H1 (cell line): ENCODE results near the gene CRYBB1. TPM values are rescaled to one million over a fixed set of nuclear protein-coding genes. Genes with fewer than 3 reads are reported as not detected.

Experiments used
- CTCF ChIA-PET: fragments of 300-600 bp; sonication (Branson Sonifier 250); formaldehyde crosslinking; loops from one replicate; lab custom pipeline; 2021; ENCODE audit not compliant: partially characterized antibody; lab: Charles Lee
- POLR2A ChIA-PET: fragments of 300-600 bp; sonication (Branson Sonifier 250); formaldehyde crosslinking; loops from one replicate; lab custom pipeline; 2021; ENCODE audit warnings: inconsistent platforms; ENCODE audit not compliant: partially characterized antibody; lab: Charles Lee
- DNase-seq, 2 experiments: peaks; one replicate each; pipeline versions ENCODE4 v3.0.0 to v3.0.0-alpha.2; 2010 to 2022; ENCODE audit warnings: low spot score in 2 of 2, low read depth in 1 of 2, mixed read lengths in 1 of 2
- FAIRE-seq: peaks from 2 replicates; lab custom pipeline; 2011; peaks lifted over from hg19 to GRCh38; lab: Jason Lieb, UNC
- H2AFZ ChIP-seq: 2 replicates; pipeline ENCODE4 v1.8.1; 2012; ENCODE audit warnings: low read length, inconsistent platforms
- H2AK5ac ChIP-seq: 2 replicates; pipeline ENCODE4 v1.6.1; 2013; ENCODE audit warnings: low read depth, low read length
- H2BK120ac ChIP-seq: replicated peaks from 2 replicates; pipeline ENCODE3; 2013; ENCODE audit warnings: low read depth, low read length, inconsistent platforms
- H2BK12ac ChIP-seq: 2 replicates; pipeline ENCODE4 v1.6.1; 2013; ENCODE audit warnings: low read depth, low read length
- H2BK15ac ChIP-seq: 2 replicates; pipeline ENCODE4 v1.6.1; 2013; ENCODE audit warnings: low read length
- H2BK20ac ChIP-seq: 2 replicates; pipeline ENCODE4 v1.6.1; 2013; ENCODE audit warnings: low read length
- H2BK5ac ChIP-seq: 2 replicates; pipeline ENCODE4 v1.6.1; 2013; ENCODE audit warnings: low read depth, low read length
- H3K14ac ChIP-seq: 2 replicates; pipeline ENCODE4 v1.6.1; 2013; ENCODE audit warnings: inconsistent platforms; ENCODE audit not compliant: insufficient read length
- H3K18ac ChIP-seq: 2 replicates; pipeline ENCODE4 v1.6.1; 2013; ENCODE audit warnings: low read length; ENCODE audit errors: extremely low read depth
- H3K23ac ChIP-seq: 2 replicates; pipeline ENCODE4 v1.6.1; 2013; ENCODE audit warnings: inconsistent platforms; ENCODE audit not compliant: insufficient read length
- H3K23me2 ChIP-seq: 2 replicates; pipeline ENCODE4 v1.6.1; 2013; ENCODE audit warnings: low read depth, low read length
- H3K27ac ChIP-seq: 2 replicates; pipeline ENCODE4 v1.6.1; 2011; ENCODE audit warnings: low read depth, low read length, inconsistent platforms
- H3K27me3 ChIP-seq, 4 experiments: replicated peaks in 1 of 4; 1 replicate in 1 of 4; 2 replicates in 3 of 4; pipeline versions ENCODE4 v1.6.1 to v1.8.1; 2011 to 2013; ENCODE audit warnings: low read length in 3 of 4, mild to moderate bottlenecking in 3 of 4, inconsistent platforms in 2 of 4, mixed read lengths in 2 of 4, moderate library complexity in 1 of 4; ENCODE audit not compliant: control insufficient read depth in 3 of 4, insufficient read depth in 3 of 4; ENCODE audit errors: extremely low read depth in 1 of 4
- H3K36me3 ChIP-seq, 4 experiments: 2 replicates each; pipeline versions ENCODE4 v1.6.1 to v1.8.1; 2011 to 2013; ENCODE audit warnings: mild to moderate bottlenecking in 4 of 4, low read length in 3 of 4, moderate library complexity in 2 of 4, control low read depth in 1 of 4, inconsistent platforms in 1 of 4; ENCODE audit not compliant: insufficient read depth in 4 of 4, control insufficient read depth in 2 of 4
- H3K4ac ChIP-seq: replicated peaks from 2 replicates; pipeline ENCODE3; 2013; ENCODE audit warnings: low read length, low read depth, mixed read lengths, inconsistent platforms; ENCODE audit not compliant: insufficient read length
- H3K4me1 ChIP-seq, 4 experiments: replicated peaks in 1 of 4; 1 replicate in 1 of 4; 2 replicates in 3 of 4; pipeline versions ENCODE4 v1.6.1 to v1.8.1; 2011 to 2013; ENCODE audit warnings: low read length in 3 of 4, inconsistent platforms in 2 of 4, mixed read lengths in 1 of 4; ENCODE audit not compliant: insufficient read depth in 4 of 4, control insufficient read depth in 3 of 4
- H3K4me2 ChIP-seq, 2 experiments: 2 replicates each; pipeline versions ENCODE4 v1.6.1 to v1.8.1; 2011 to 2013; ENCODE audit warnings: low read depth in 2 of 2, low read length in 2 of 2, control low read depth in 1 of 2, inconsistent platforms in 1 of 2, mild to moderate bottlenecking in 1 of 2; ENCODE audit not compliant: insufficient read depth in 1 of 2
- H3K4me3 ChIP-seq, 4 experiments: fragments of 200-600, 300-600 bp in 1 of 4; sonication (generic), shearing (Covaris generic), sonication (Bioruptor Twin) in 1 of 4; 2 replicates each; pipeline versions ENCODE4 v1.5.1 to v1.8.1; 2011 to 2016; ENCODE audit warnings: low read length in 4 of 4, low read depth in 3 of 4, control low read depth in 2 of 4, inconsistent platforms in 2 of 4, mild to moderate bottlenecking in 2 of 4, mixed read lengths in 1 of 4, moderate library complexity in 1 of 4; ENCODE audit not compliant: insufficient read depth in 2 of 4; ENCODE audit errors: extremely low read depth in 1 of 4
- H3K56ac ChIP-seq: replicated peaks from 2 replicates; pipeline ENCODE3; 2013; ENCODE audit warnings: low read depth, mild to moderate bottlenecking, mixed read lengths, low read length, inconsistent platforms; ENCODE audit not compliant: insufficient read length
- H3K79me1 ChIP-seq: 2 replicates; pipeline ENCODE4 v1.6.1; 2013; ENCODE audit warnings: low read depth, low read length, control low read depth
- H3K79me2 ChIP-seq, 2 experiments: 2 replicates each; pipeline versions ENCODE4 v1.6.1 to v1.8.1; 2012 to 2013; ENCODE audit warnings: low read length in 2 of 2, mild to moderate bottlenecking in 2 of 2, inconsistent platforms in 1 of 2; ENCODE audit not compliant: insufficient read depth in 2 of 2, control insufficient read depth in 1 of 2
- H3K9ac ChIP-seq, 4 experiments: replicated peaks in 1 of 4; 1 replicate in 1 of 4; 2 replicates in 3 of 4; pipeline versions ENCODE4 v1.6.1 to v1.8.1; 2011 to 2013; ENCODE audit warnings: low read depth in 3 of 4, low read length in 3 of 4, control low read depth in 2 of 4, mild to moderate bottlenecking in 2 of 4, moderate library complexity in 2 of 4, inconsistent platforms in 1 of 4; ENCODE audit errors: extremely low read depth in 1 of 4
- H3K9me3 ChIP-seq, 2 experiments: 2 replicates each; pipeline versions ENCODE4 v1.6.1 to v1.8.1; 2012 to 2013; ENCODE audit warnings: mild to moderate bottlenecking in 2 of 2, moderate library complexity in 2 of 2, control low read depth in 1 of 2, inconsistent platforms in 1 of 2, low read depth in 1 of 2, low read length in 1 of 2, mixed read lengths in 1 of 2; ENCODE audit not compliant: insufficient read depth in 2 of 2
- H4K20me1 ChIP-seq, 2 experiments: replicated peaks in 1 of 2; 2 replicates each; pipeline versions ENCODE3 to v1.8.1; 2011 to 2013; ENCODE audit warnings: inconsistent platforms in 2 of 2, low read length in 2 of 2, mild to moderate bottlenecking in 1 of 2; ENCODE audit not compliant: insufficient read depth in 2 of 2, control insufficient read depth in 1 of 2
- H4K5ac ChIP-seq: 2 replicates; pipeline ENCODE4 v1.6.1; 2013; ENCODE audit warnings: low read length, low read depth, mixed read lengths, inconsistent platforms; ENCODE audit not compliant: insufficient read length
- H4K8ac ChIP-seq: 2 replicates; pipeline ENCODE4 v1.8.0; 2013; ENCODE audit warnings: mild to moderate bottlenecking, moderate library complexity, low read length, inconsistent platforms; ENCODE audit not compliant: insufficient read depth; ENCODE audit errors: extremely low read depth
- H4K91ac ChIP-seq: replicated peaks from 2 replicates; pipeline ENCODE3; 2013; ENCODE audit warnings: low read length, mixed read lengths, inconsistent platforms; ENCODE audit not compliant: insufficient read length
- EGR1 ChIP-seq: IDR thresholded peaks from 2 replicates; pipeline ENCODE4 v1.6.1; 2011; ENCODE audit warnings: low read depth, low read length, borderline replicate concordance
- JUN ChIP-seq: IDR thresholded peaks from 2 replicates; pipeline ENCODE4 v1.6.1; 2011; ENCODE audit warnings: low read depth, mild to moderate bottlenecking, improper control_type of control experiment, low read length
- WGBS, 2 experiments: shearing (Covaris generic) in 1 of 2; methylation state at CpG; one replicate each; pipeline versions ENCODE4 v1.1.6 to v1.1.7; 2013 to 2015; ENCODE audit warnings: low lambda C conversion rate in 2 of 2, mixed read lengths in 2 of 2, inconsistent platforms in 1 of 2, low coverage in 1 of 2, missing lambda C conversion rate in 1 of 2; ENCODE audit not compliant: insufficient replicate concordance in 2 of 2, insufficient coverage in 1 of 2, insufficient read length in 1 of 2; ENCODE audit errors: extremely low coverage in 1 of 2, missing lambda C conversion rate in 1 of 2; 5-methylcytosine and 5-hydroxymethylcytosine counted together
- polyA plus RNA-seq, 7 experiments: library from polyadenylated mRNA; depleted of rRNA in 3 of 7; stranded (reverse) in 5 of 7; unstranded in 2 of 7; fragments of >200 nt in 5 of 7; fragments of 200-250 nt in 2 of 7; gene quantifications; 1 replicate in 5 of 7; 2 replicates in 1 of 7; 4 replicates in 1 of 7; pipeline versions ENCODE4 v1.2.1 to v1.2.3, GENCODE V29; 2011 to 2013; ENCODE audit warnings: missing spikeins in 2 of 7, mixed read lengths in 2 of 7
- total RNA-seq: library from RNA; stranded (reverse); fragmentation: NEBNext Ultra II Directional; extraction: Animal tissue kit (Norgen Biotek cat#: 25700); gene quantifications from 2 replicates; pipeline ENCODE4 v1.2.1, GENCODE V29; 2021

CRYBB1 gene
- total and polyA plus RNA-seq, 2 of the 8 experiments (the other 6 are each of a cell fraction or from before 2014, with no cell fraction given) = 1.7 to 6.0 TPM

DNA sequence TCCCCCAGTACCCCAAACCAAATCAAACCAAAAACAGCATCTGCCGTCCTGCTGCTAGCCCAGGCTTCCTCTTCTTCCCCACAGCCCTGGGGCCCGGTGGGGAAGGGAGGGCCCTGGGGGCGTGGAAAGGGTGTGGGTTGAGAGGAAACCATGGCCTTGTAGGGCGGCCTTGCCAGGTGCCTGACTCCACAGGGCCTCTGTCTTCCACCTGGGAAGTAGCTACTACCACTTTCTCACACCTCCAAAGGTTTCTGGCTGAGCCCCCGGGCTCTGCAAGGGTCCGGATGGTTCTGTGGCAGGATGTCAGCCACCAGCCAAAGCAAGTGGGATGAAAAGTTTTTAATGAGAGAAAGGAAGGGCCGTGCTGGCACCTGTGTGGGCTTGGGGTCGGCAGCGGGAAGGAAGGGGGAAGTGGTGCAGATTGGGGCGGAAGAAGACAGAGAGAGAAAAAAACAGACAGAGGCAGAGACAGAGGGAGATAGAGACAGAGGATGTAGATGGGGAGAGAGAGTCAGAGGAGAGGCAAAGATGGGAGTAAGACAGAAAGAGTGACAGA lies 38.4 kb downstream of the CRYBB1 start:
- Histone ChIP-seq H2BK120ac (no peak overlapping the region), H3K14ac (no peak overlapping the region), H2BK5ac (0 out of 2 replicates have a peak overlapping the region, but pooled peaks have one; percentile 83), H3K18ac (peak overlapping the region; percentile 10; the same call in 1 of the 2 replicates), H3K27me3 (no peaks in the 10 kb centered on the region), H4K5ac (no peak overlapping the region), H2BK15ac (no peak overlapping the region; the same call in 1 of the 2 replicates), H2AK5ac (no peak overlapping the region), H3K79me2 (peaks cover 0 to 92% of the 10 kb centered on the region in 2 experiments), H4K91ac (no peak overlapping the region), H3K9ac (no peak overlapping the region; a peak in 3 of 7 replicates), H2AFZ (no peak overlapping the region), H3K4ac (no peak overlapping the region), H3K27ac (peak overlapping the region; percentile 29; the same call in 1 of the 2 replicates), H3K4me2 (peak overlapping the region; percentile 27 to 49; a peak in 2 of 4 replicates), H2BK12ac (no peak overlapping the region), H3K4me3 (no peak overlapping the region), H3K23me2 (peaks cover 2% of the 10 kb centered on the region; the same call in 1 of the 2 replicates), H3K9me3 (no peaks in the 10 kb centered on the region), H4K20me1 (peaks cover 2 to 17% of the 10 kb centered on the region in 2 experiments), H3K56ac (no peak overlapping the region), H3K4me1 (peaks cover 9 to 38% (median 15%) of the 10 kb centered on the region in 4 experiments), H4K8ac (no peak overlapping the region), H3K23ac (no peak overlapping the region), H2BK20ac (no peak overlapping the region), H3K79me1 (peaks cover 30% of the 10 kb centered on the region), H3K36me3 (peaks cover 4 to 23% (median 5%) of the 10 kb centered on the region in 4 experiments; a peak in 6 of 8 replicates)
- no peak for FAIRE-seq
- TF ChIP-seq JUN = no peak
- TF ChIP-seq EGR1 = no peak
- CTCF ChIA-PET = interaction anchor here (1.0 to 2.2 kb wide), 4 partner anchors 15 to 87 kb away, joined by 3 to 10 read pairs (median 4); no protein-coding TSS in a partner anchor
- 88% methylated on average over 10 of the region's 10 CpGs; no CpG with 5 or more reads in 1 of the 2 experiments for WGBS, 2 experiments
- DNase-seq = no peak
- POLR2A ChIA-PET = interaction anchor here (0.7 to 3.0 kb wide), 11 partner anchors 9 to 92 kb away, joined by 3 to 17 read pairs (median 3); partner anchors contain the start of gene TFIP11
